Peyer's patch (tissue), 4 donors: Measurements from ENCODE around the gene DNER. TPM values are rescaled to one million over a fixed set of nuclear protein-coding genes. Genes with fewer than 3 reads are reported as not detected.

Source experiments
- DNase-seq, 3 donors: peaks; one replicate each; pipeline ENCODE4 v3.0.0-alpha.2; 2017 to 2019
- H3K27ac ChIP-seq, 4 donors: fragments of 200-600 bp; sonication (generic); one replicate each; pipeline ENCODE4 v1.5.1; 2016 to 2019
- H3K27me3 ChIP-seq, 2 donors: fragments of 200-600 bp; sonication (generic); one replicate each; pipeline ENCODE4 v1.5.1; 2019
- H3K36me3 ChIP-seq, 3 donors: fragments of 200-600 bp; sonication (generic); one replicate each; pipeline ENCODE4 v1.5.1; 2016 to 2019
- H3K4me1 ChIP-seq, 4 donors: fragments of 200-600 bp; sonication (generic); one replicate each; pipeline ENCODE4 v1.5.1; 2016 to 2019
- H3K4me3 ChIP-seq, 4 donors: fragments of 200-600 bp; sonication (generic); 1 replicate in 3 of 4; 2 replicates in 1 of 4; pipeline ENCODE4 v1.5.1; 2016 to 2019; ENCODE audit warnings: mild to moderate bottlenecking in 1 of 4
- H3K9me3 ChIP-seq, 4 donors: fragments of 200-600 bp; sonication (generic); one replicate each; pipeline ENCODE4 v1.5.1; 2016 to 2019; ENCODE audit warnings: mild to moderate bottlenecking in 1 of 4
- CTCF ChIP-seq, 6 experiments: fragments of 450-650 bp in 4 of 6; fragments of 200-600 bp in 2 of 6; sonication (generic) in 1 of 6; IDR thresholded peaks; one replicate each; pipeline ENCODE4 v1.5.1; 2017 to 2019; ENCODE audit warnings: antibody characterized with exemption in 6 of 6, mild to moderate bottlenecking in 3 of 6, moderate library complexity in 1 of 6
- POLR2A ChIP-seq, 2 donors: fragments of 450-650 bp; IDR thresholded peaks; one replicate each; pipeline ENCODE4 v1.5.1; 2017; ENCODE audit warnings: antibody characterized with exemption in 2 of 2, mild to moderate bottlenecking in 2 of 2, moderate library complexity in 2 of 2
- total RNA-seq, 4 donors: library from RNA; depleted of rRNA; stranded (reverse); fragments of >200 nt; gene quantifications; one replicate each; pipeline ENCODE4 v1.1.0, GENCODE V29; 2016

The DNER gene
- total RNA-seq, 4 donors from 2014 or later = 0.35 to 2.5 (median 1.3) TPM; not detected in 1

- no peaks in the 10 kb centered on the region for H3K36me3 ChIP-seq
- H3K4me1 ChIP-seq = peaks cover 0 to 3% (median under 1%) of the 10 kb centered on the region in 4 donors
- no peak for TF ChIP-seq CTCF (IDR thresholded peaks at IDR 0.05)
- TF ChIP-seq POLR2A (IDR thresholded peaks at IDR 0.05) = no peak
- no peaks in the 10 kb centered on the region for H3K9me3 ChIP-seq
- no peak overlapping the region for H3K4me3 ChIP-seq
- no peak overlapping the region for H3K27ac ChIP-seq
- DNase-seq = no peak
- peaks cover 0 to 6% of the 10 kb centered on the region in 2 donors for H3K27me3 ChIP-seq
Observed at GRCh38 chr2:229719926-229720647, 5.7 kb upstream of the DNER start.

DNA sequence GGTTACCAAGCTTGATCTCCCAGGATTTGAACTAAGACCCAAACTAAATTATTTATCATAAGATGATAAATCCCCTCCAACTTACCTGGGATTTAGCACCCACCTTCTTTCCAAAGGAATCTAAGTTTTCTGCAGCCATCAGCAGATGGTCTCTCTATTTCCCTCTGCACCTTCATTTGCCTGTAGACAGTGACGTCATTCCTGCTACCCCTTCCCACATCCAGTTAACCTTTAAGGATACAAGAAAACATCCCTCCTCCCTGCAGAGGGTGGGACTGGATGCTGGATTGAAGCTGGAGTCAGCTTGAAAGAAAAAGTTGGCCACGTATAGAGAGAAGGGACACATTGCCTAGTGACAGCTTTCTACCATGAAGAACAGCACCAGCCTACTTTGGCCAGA is 3.7 kb upstream of the DNER start:
- Histone ChIP-seq H3K27ac (no peak overlapping the region), H3K27me3 (peaks cover 0 to 15% of the 10 kb centered on the region in 2 donors), H3K4me1 (peaks cover 0 to 23% (median 8%) of the 10 kb centered on the region in 4 donors), H3K4me3 (no peak overlapping the region), H3K9me3 (no peaks in the 10 kb centered on the region), H3K36me3 (no peaks in the 10 kb centered on the region)
- no peak for DNase-seq
- TF ChIP-seq CTCF (IDR thresholded peaks at IDR 0.05) (no peak), POLR2A (IDR thresholded peaks at IDR 0.05) (no peak)

DNA sequence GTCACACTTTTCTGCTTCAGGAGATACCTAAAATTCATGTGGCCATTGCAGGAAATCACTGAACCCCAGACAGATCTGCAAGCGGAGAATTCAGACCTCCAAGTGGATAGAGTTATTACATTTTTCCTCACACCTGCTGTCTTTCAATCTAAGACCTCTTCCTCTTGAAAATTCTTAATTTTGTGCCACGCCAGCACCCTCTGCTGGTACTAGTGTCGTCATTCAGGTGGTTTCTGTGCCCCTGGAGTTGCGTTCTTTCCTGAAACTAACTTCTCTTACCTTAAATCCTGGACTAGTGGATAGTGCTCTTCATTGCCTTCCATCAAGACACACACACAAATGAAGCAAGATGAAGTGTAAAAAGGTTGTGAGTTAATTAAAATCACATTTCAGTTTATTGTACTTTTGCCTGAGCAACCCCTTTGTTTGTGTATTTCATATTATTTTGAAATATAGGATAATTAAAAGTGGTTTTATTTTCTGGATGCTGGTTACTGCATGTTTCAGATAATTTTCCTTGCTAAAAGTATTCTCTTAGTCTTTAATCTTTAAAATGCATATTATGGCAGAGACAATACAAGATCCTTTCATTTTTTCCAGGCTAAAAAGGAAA is 1.6 kb upstream of the DNER start:
- TF ChIP-seq POLR2A (IDR thresholded peaks at IDR 0.05) (no peak), CTCF (IDR thresholded peaks at IDR 0.05) (peak in 1 of 6 experiments; percentile 20)
- Histone ChIP-seq H3K27me3 (peaks cover 0 to 16% of the 10 kb centered on the region in 2 donors), H3K36me3 (no peaks in the 10 kb centered on the region), H3K27ac (no peak overlapping the region), H3K4me3 (no peak overlapping the region), H3K9me3 (no peaks in the 10 kb centered on the region), H3K4me1 (peaks cover 0 to 23% (median 8%) of the 10 kb centered on the region in 4 donors)
- no peak for DNase-seq

GRCh38 chr2:229714736-229715541 is 584 bp upstream of the DNER start:
- H3K36me3 ChIP-seq = no peaks in the 10 kb centered on the region
- peak overlapping the region in 3 of 4 donors; percentile 41 to 51 (median 48) for H3K4me3 ChIP-seq
- no peak overlapping the region for H3K27ac ChIP-seq
- DNase-seq = peak in 2 of 3 donors; percentile 52 to 58
- peaks cover 0 to 23% (median 8%) of the 10 kb centered on the region in 4 donors for H3K4me1 ChIP-seq
- H3K9me3 ChIP-seq = no peaks in the 10 kb centered on the region
- peaks cover 0 to 16% of the 10 kb centered on the region in 2 donors for H3K27me3 ChIP-seq
- no peak for TF ChIP-seq POLR2A (IDR thresholded peaks at IDR 0.05)
- TF ChIP-seq CTCF (IDR thresholded peaks at IDR 0.05) = peak in 1 of 6 experiments; percentile 4

DNA sequence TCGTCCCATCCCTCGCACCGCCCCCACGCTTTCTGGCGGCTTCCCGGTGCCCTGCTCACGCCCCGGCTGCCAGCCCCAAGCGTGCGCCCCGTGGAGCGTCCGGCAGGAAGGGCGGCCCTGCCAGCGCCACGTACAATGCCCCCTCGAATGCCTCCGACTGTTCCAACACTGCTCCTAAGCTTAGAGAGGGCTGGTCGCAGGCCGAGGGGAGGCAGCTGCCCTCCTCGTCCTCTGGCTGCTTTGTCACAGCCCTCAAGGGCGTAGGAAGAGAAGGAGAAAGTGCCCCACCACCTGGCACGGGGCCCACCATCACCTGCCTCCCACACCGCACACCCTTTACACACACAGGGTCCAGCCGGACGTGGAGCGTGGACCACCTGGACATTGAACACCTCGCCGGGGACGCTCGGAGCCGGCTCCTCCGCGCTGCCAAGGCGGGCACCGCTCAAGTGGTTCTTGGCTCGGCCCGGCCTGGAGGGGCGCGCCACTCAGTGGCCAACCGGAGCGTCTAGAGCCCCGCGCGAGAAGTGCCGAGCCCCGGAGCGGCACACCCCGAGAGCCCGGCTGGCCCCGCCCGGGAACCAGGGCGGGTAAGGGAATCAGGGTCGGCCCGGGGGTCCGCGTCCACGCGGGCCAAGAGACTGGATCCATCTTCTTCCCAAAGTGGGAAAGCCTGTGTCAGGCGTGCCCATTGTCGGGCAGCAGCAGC is 830 bp downstream of the DNER start:
- Histone ChIP-seq H3K36me3 (no peaks in the 10 kb centered on the region), H3K4me3 (peak overlapping the region in 3 of 4 donors; percentile 41 to 51 (median 48)), H3K27ac (no peak overlapping the region), H3K27me3 (peaks cover 0 to 16% of the 10 kb centered on the region in 2 donors), H3K4me1 (peaks cover 0 to 23% (median 8%) of the 10 kb centered on the region in 4 donors), H3K9me3 (no peaks in the 10 kb centered on the region)
- no peak for DNase-seq
- TF ChIP-seq CTCF (IDR thresholded peaks at IDR 0.05) = no peak
- TF ChIP-seq POLR2A (IDR thresholded peaks at IDR 0.05) = no peak
